Stimulated activated CD8-positive, alpha-beta memory T cell treated with anti-CD3 and anti-CD28 coated beads, Interleukin-15, amount 100 ng/mL, for 1 hour (primary cell): ENCODE data around the gene NR5A2.

ENCODE experiments used
- DNase-seq: peaks from one replicate; pipeline ENCODE4 v3.0.0-alpha.2; 2020; ENCODE audit warnings: low read depth

NR5A2 gene

GRCh38 chr1:200206340-200206739, 178.8 kb downstream of the NR5A2 start:
- no peak for DNase-seq

GRCh38 chr1:200206761-200207160, 179.3 kb downstream of the NR5A2 start:
- no peak for DNase-seq

GRCh38 chr1:200207711-200208126, 180.2 kb downstream of the NR5A2 start:
- no peak for DNase-seq

GRCh38 chr1:200211157-200211556, 183.6 kb downstream of the NR5A2 start:
- no peak for DNase-seq

- DNase-seq: no peak
Measured at GRCh38 chr1:200213392-200213791, 185.9 kb downstream of the NR5A2 start.

GRCh38 chr1:200213921-200214320, 186.4 kb downstream of the NR5A2 start:
- no peak for DNase-seq

- no peak for DNase-seq
Measured at GRCh38 chr1:200215350-200215749, 187.8 kb downstream of the NR5A2 start.

- DNase-seq: no peak
Measured at GRCh38 chr1:200217703-200218102, 190.2 kb downstream of the NR5A2 start.

- no peak for DNase-seq
Measured at GRCh38 chr1:200221614-200222282, 194.2 kb downstream of the NR5A2 start.

- no peak for DNase-seq
Measured at GRCh38 chr1:200223207-200223606, 195.7 kb downstream of the NR5A2 start.

- DNase-seq: no peak
Measured at GRCh38 chr1:200223613-200224012, 196.1 kb downstream of the NR5A2 start.

- no peak for DNase-seq
Measured at GRCh38 chr1:200224315-200224714, 196.8 kb downstream of the NR5A2 start.

GRCh38 chr1:200226268-200226968, 198.9 kb downstream of the NR5A2 start:
- DNase-seq: no peak

GRCh38 chr1:200226969-200227303, 199.4 kb downstream of the NR5A2 start:
- no peak for DNase-seq
